Measurements from ENCODE around the gene RAI1. TPM values are rescaled to one million over a fixed set of nuclear protein-coding genes. Genes with fewer than 3 reads are reported as not detected.

Gene RAI1
- total and polyA plus RNA-seq, 10 of the 15 experiments (the other 5 are each of a cell fraction or from before 2014, with no cell fraction given) = 0.66 to 37.7 (median 6.0) TPM

GRCh38 chr17:17724307-17725010 is 43.2 kb downstream of the RAI1 start (continued):
- no peak for TF ChIP-seq BCL3 (IDR thresholded peaks at IDR 0.05; ENCODE audit: borderline replicate concordance, insufficient read depth, low read depth, low read length, poor library complexity, severe bottlenecking)
- no peak for TF ChIP-seq POLR2AphosphoS2 (IDR thresholded peaks at IDR 0.05; ENCODE audit: low read depth, low read length)
- TF ChIP-seq EGR1 (IDR thresholded peaks at IDR 0.05; ENCODE audit: borderline replicate concordance in 1 of 2, low read depth in 2 of 2, low read length in 2 of 2) = peak in 1 of 2 experiments; percentile 92; a peak in 2 of 3 replicates
- TF ChIP-seq SMARCA5 (IDR thresholded peaks at IDR 0.05) = no peak
- no peak; the same call in 1 of the 2 replicates for TF ChIP-seq PAX5 (IDR thresholded peaks at IDR 0.05; ENCODE audit: borderline replicate concordance, low read depth, low read length)
- TF ChIP-seq NR2F1 (conservative IDR thresholded peaks at IDR 0.05) = peak; percentile 90
- peak; percentile 52; the same call in 1 of the 2 replicates for TF ChIP-seq RELB (IDR thresholded peaks at IDR 0.05; ENCODE audit: low read depth)
- peak; percentile 91 for TF ChIP-seq IKZF1 (conservative IDR thresholded peaks at IDR 0.05)
- no peak for TF ChIP-seq CREB1 (IDR thresholded peaks at IDR 0.05; ENCODE audit: low read depth)
- TF ChIP-seq SRF (IDR thresholded peaks at IDR 0.05; ENCODE audit: low read depth in 2 of 2, low read length in 2 of 2) = no peak
- TF ChIP-seq IKZF2 (IDR thresholded peaks at IDR 0.05) = peak; percentile 24 to 56; a peak in 2 of 4 replicates
- no peak for TF ChIP-seq ZSCAN29 (IDR thresholded peaks at IDR 0.05)
- TF ChIP-seq HDAC2 (IDR thresholded peaks at IDR 0.05) = no peak
- no peak for TF ChIP-seq ZBTB40 (IDR thresholded peaks at IDR 0.05; ENCODE audit: borderline replicate concordance)
- TF ChIP-seq MEF2B (IDR thresholded peaks at IDR 0.05; ENCODE audit: partially characterized antibody, poor library complexity, severe bottlenecking) = peak; percentile 94
- peak; percentile 39 for TF ChIP-seq RUNX3 (IDR thresholded peaks at IDR 0.05; ENCODE audit: low read length)
- 0 out of 2 replicates have a peak, but pooled peaks have one; percentile 42 for TF ChIP-seq NBN (IDR thresholded peaks at IDR 0.05)
- TF ChIP-seq TAF1 (IDR thresholded peaks at IDR 0.05; ENCODE audit: borderline replicate concordance, low read depth, low read length) = 0 out of 2 replicates have a peak, but pooled peaks have one; percentile 7
